ENCODE measurements around the gene XRCC3. TPM values are rescaled to one million over a fixed set of nuclear protein-coding genes. Genes with fewer than 3 reads are reported as not detected.

Gene XRCC3
- total and polyA plus RNA-seq, 2 donors (not counting 3 experiments of a cell fraction or from before 2014, with no cell fraction given), result 13.6 to 27.2 TPM

- no peak for DNase-seq (ENCODE audit: low read depth, low spot score)
- no TSS peak for BruUV-seq (replicated peaks)
Measured at GRCh38 chr14:103748534-103748857, 33.2 kb upstream of the XRCC3 start.

More at GRCh38 chr14:103748534-103748857, 33.2 kb upstream of the XRCC3 start:
- no peaks in the 10 kb centered on the region for H3K79me2 ChIP-seq (ENCODE audit: control insufficient read depth, insufficient read depth, low read length)
- peaks cover 0 to 14% of the 10 kb centered on the region in 2 experiments for H3K36me3 ChIP-seq (ENCODE audit: control insufficient read depth in 2 of 2, extremely low read depth in 1 of 2, insufficient read depth in 2 of 2, low read length in 2 of 2)
- ChIA-PET CTCF (no interaction called here), POLR2A (no interaction called here)
- H2AFZ ChIP-seq (ENCODE audit: low read depth, low read length), result no peak overlapping the region
- H3K9me1 ChIP-seq (replicated peaks; ENCODE audit: control insufficient read depth, extremely low read depth, insufficient read depth, low read length), result no peaks in the 10 kb centered on the region
- no peak overlapping the region for H3K4me2 ChIP-seq (ENCODE audit: insufficient read depth, low read length)
- intact Hi-C loops (cut with micrococcal nuclease), result no loop called here
- no peak for FAIRE-seq
- dilution Hi-C loops (cut with MboI; ENCODE audit: extremely low pct_ligation_motif_present, low sequenced_read_pairs), result no loop called here
- no peak overlapping the region for H3K27ac ChIP-seq (ENCODE audit: insufficient read depth, low read depth, low read length)
- no peaks in the 10 kb centered on the region for H3K9me3 ChIP-seq (replicated peaks; ENCODE audit: control insufficient read depth, insufficient read depth, low read length)
- no peak overlapping the region for H3K4me3 ChIP-seq (replicated peaks in 1 of 3; ENCODE audit: insufficient read depth in 1 of 3, low read depth in 1 of 3, low read length in 3 of 3)
- no peaks in the 10 kb centered on the region for H4K20me1 ChIP-seq (replicated peaks; ENCODE audit: control insufficient read depth, extremely low read depth, insufficient read depth, low read length)
- TF ChIP-seq JUN (IDR thresholded peaks at IDR 0.05; ENCODE audit: borderline replicate concordance, insufficient read depth, insufficient read length, low read depth), result no peak
- no peak for TF ChIP-seq POLR2AphosphoS5 (IDR thresholded peaks at IDR 0.05; ENCODE audit: insufficient read depth, low read depth, low read length)
- no peak for TF ChIP-seq POLR2A (IDR thresholded peaks at IDR 0.05; ENCODE audit: low read depth, low read length)
- TF ChIP-seq FOS (IDR thresholded peaks at IDR 0.05; ENCODE audit: borderline replicate concordance, insufficient read depth, low read length), result no peak
- TF ChIP-seq MAX (IDR thresholded peaks at IDR 0.05; ENCODE audit: insufficient read depth, insufficient read length), result no peak
- TF ChIP-seq GATA2 (IDR thresholded peaks at IDR 0.05; ENCODE audit: insufficient read depth, insufficient read length, low read depth, low read length), result no peak
- no peak for TF ChIP-seq EZH2 (IDR thresholded peaks at IDR 0.05; ENCODE audit: borderline replicate concordance, low read depth, low read length, severe bottlenecking)
- TF ChIP-seq MYC (IDR thresholded peaks at IDR 0.05; ENCODE audit: low read depth, low read length), result no peak
- TF ChIP-seq CTCF (IDR thresholded peaks at IDR 0.05; ENCODE audit: extremely low read depth in 1 of 2, insufficient read depth in 1 of 2, low read depth in 1 of 2, low read length in 2 of 2), result no peak
- no peak overlapping the region for H3K9ac ChIP-seq (replicated peaks; ENCODE audit: extremely low read depth, insufficient read depth, low read length)
- peaks cover 19% of the 10 kb centered on the region for H3K4me1 ChIP-seq (ENCODE audit: control insufficient read depth, extremely low read depth, insufficient read depth, low read length)
- no peaks in the 10 kb centered on the region for H3K27me3 ChIP-seq (ENCODE audit: control insufficient read depth in 2 of 2, insufficient read depth in 2 of 2, low read length in 2 of 2)

All from endothelial cell of umbilical vein (primary cell).